NCI-H2196 (cell line): ENCODE data around the gene LINC00305.

Source experiments
- DNase-seq: peaks from one replicate; lab custom pipeline; 2025; ENCODE audit not compliant: unreplicated experiment; lab: John Stamatoyannopoulos, UW

The LINC00305 gene

GRCh38 chr18:64116571-64117175 lies 32.2 kb downstream of the LINC00305 start:
- no peak for DNase-seq

GRCh38 chr18:64115881-64116280 lies 33.0 kb downstream of the LINC00305 start:
- DNase-seq, result no peak

- no peak for DNase-seq
These were observed 36.9 kb downstream of the LINC00305 start for GRCh38 chr18:64111950-64112349.

- no peak for DNase-seq
These were observed 38.0 kb downstream of the LINC00305 start for GRCh38 chr18:64110692-64111480.

GRCh38 chr18:64103986-64104385 lies 44.9 kb downstream of the LINC00305 start:
- no peak for DNase-seq

GRCh38 chr18:64100116-64100922 lies 48.6 kb downstream of the LINC00305 start:
- DNase-seq, result no peak

GRCh38 chr18:64099244-64099643 lies 49.6 kb downstream of the LINC00305 start:
- DNase-seq, result no peak

GRCh38 chr18:64097497-64097896 lies 51.4 kb downstream of the LINC00305 start:
- DNase-seq, result no peak

- no peak for DNase-seq
These were observed 53.8 kb downstream of the LINC00305 start for GRCh38 chr18:64095056-64095455.

- no peak for DNase-seq
These were observed 54.7 kb downstream of the LINC00305 start for GRCh38 chr18:64094210-64094609.

GRCh38 chr18:64091526-64091925 lies 57.4 kb downstream of the LINC00305 start:
- DNase-seq, result no peak

GRCh38 chr18:64090876-64091275 lies 58.0 kb downstream of the LINC00305 start:
- DNase-seq, result no peak

GRCh38 chr18:64083916-64084315 lies 65.0 kb downstream of the LINC00305 start:
- DNase-seq, result no peak

GRCh38 chr18:64082513-64082912 lies 66.4 kb downstream of the LINC00305 start:
- no peak for DNase-seq

- DNase-seq, result no peak
These were observed 66.8 kb downstream of the LINC00305 start for GRCh38 chr18:64082054-64082453.

GRCh38 chr18:64073971-64074370 lies 74.9 kb downstream of the LINC00305 start:
- no peak for DNase-seq

GRCh38 chr18:64055019-64055418 lies 93.9 kb downstream of the LINC00305 start:
- no peak for DNase-seq

- no peak for DNase-seq
These were observed 95.6 kb downstream of the LINC00305 start for GRCh38 chr18:64053246-64053645.

- DNase-seq, result no peak
These were observed 96.1 kb downstream of the LINC00305 start for GRCh38 chr18:64052772-64053171.

GRCh38 chr18:64044616-64045015 lies 104.3 kb downstream of the LINC00305 start:
- DNase-seq, result no peak

GRCh38 chr18:64042728-64043358 lies 106.0 kb downstream of the LINC00305 start:
- DNase-seq, result no peak
